ENCODE results near the gene TSPEAR.

DNA sequence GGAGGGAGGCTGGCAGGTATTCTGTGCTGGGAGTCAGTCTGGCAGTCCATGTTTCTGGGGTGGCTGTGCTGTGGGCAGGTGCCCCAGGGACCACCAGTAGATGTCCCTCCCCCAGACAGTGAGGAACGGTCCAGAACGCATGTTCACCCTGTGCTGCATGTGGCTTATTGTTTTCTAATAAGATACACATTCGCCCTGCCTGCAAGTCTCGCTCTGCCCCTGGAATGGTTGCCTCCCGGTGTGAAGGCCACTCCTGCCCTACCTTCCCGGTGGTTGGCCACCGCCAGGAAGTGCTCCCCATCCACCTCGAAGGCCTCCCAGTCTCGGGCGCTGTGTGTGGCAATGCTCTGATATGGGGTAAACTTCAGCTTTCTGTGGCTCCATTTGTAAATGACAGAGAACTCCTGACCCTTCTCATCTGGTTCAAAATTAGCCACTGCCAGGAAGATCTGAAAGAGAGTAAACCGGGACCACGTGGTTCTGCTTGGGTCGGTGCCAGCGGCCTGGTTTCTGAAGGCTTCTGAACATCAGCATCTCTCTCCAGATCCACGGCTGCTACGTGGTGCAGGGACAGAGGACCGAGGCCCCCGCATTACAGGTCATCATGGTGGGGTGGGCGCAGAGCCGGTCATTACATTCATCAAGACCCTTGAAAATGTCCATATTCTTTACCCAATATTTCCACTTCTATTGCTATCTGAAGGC, 185.8 kb downstream of the TSPEAR start:
- TF ChIP-seq, protein P1, sequence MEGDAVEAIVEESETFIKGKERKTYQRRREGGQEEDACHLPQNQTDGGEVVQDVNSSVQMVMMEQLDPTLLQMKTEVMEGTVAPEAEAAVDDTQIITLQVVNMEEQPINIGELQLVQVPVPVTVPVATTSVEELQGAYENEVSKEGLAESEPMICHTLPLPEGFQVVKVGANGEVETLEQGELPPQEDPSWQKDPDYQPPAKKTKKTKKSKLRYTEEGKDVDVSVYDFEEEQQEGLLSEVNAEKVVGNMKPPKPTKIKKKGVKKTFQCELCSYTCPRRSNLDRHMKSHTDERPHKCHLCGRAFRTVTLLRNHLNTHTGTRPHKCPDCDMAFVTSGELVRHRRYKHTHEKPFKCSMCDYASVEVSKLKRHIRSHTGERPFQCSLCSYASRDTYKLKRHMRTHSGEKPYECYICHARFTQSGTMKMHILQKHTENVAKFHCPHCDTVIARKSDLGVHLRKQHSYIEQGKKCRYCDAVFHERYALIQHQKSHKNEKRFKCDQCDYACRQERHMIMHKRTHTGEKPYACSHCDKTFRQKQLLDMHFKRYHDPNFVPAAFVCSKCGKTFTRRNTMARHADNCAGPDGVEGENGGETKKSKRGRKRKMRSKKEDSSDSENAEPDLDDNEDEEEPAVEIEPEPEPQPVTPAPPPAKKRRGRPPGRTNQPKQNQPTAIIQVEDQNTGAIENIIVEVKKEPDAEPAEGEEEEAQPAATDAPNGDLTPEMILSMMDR (IDR thresholded peaks at IDR 0.05) = no peak
- TF ChIP-seq EP300 (IDR thresholded peaks at IDR 0.05) = no peak
- no peak for TF ChIP-seq POLR2A (IDR thresholded peaks at IDR 0.05; ENCODE audit: low read depth)
- TF ChIP-seq POLR2AphosphoS5 (IDR thresholded peaks at IDR 0.05) = no peak
